Adrenal gland (tissue), 5 donors: ENCODE measurements around the gene IMPDH1.

Source experiments
- POLR2A ChIP-seq, 2 donors: fragments of 450-650 bp; IDR thresholded peaks; one replicate each; pipeline ENCODE4 v1.6.1; 2017; ENCODE audit warnings: antibody characterized with exemption in 2 of 2, mild to moderate bottlenecking in 2 of 2, moderate library complexity in 1 of 2
- TF ChIP-seq, protein P1 (sequence below), 6 experiments: fragments of 450-650 bp in 4 of 6; fragments of 200-600 bp in 2 of 6; sonication (generic) in 1 of 6; IDR thresholded peaks; 1 replicate in 5 of 6; 2 replicates in 1 of 6; pipeline versions ENCODE4 v1.5.1 to v1.8.0; 2016 to 2021; ENCODE audit warnings: antibody characterized with exemption in 6 of 6, mild to moderate bottlenecking in 2 of 6, moderate library complexity in 1 of 6
- donor health status: DM: no; HTN: no; CAD: no.

- TF ChIP-seq, protein P1, sequence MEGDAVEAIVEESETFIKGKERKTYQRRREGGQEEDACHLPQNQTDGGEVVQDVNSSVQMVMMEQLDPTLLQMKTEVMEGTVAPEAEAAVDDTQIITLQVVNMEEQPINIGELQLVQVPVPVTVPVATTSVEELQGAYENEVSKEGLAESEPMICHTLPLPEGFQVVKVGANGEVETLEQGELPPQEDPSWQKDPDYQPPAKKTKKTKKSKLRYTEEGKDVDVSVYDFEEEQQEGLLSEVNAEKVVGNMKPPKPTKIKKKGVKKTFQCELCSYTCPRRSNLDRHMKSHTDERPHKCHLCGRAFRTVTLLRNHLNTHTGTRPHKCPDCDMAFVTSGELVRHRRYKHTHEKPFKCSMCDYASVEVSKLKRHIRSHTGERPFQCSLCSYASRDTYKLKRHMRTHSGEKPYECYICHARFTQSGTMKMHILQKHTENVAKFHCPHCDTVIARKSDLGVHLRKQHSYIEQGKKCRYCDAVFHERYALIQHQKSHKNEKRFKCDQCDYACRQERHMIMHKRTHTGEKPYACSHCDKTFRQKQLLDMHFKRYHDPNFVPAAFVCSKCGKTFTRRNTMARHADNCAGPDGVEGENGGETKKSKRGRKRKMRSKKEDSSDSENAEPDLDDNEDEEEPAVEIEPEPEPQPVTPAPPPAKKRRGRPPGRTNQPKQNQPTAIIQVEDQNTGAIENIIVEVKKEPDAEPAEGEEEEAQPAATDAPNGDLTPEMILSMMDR (IDR thresholded peaks at IDR 0.05), result no peak
- no peak for TF ChIP-seq POLR2A (IDR thresholded peaks at IDR 0.05)
Measured at GRCh38 chr7:128359939-128360338, 49.8 kb downstream of the IMPDH1 start.
